ENCODE results near the gene GABRP. TPM values are rescaled to one million over a fixed set of nuclear protein-coding genes. Genes with fewer than 3 reads are reported as not detected.
"Not testable (repeated sequence)": the region's sequence is repeated elsewhere in the genome, so short reads cannot be mapped to it uniquely, and the experiment has no call there.

GABRP gene
- polyA plus RNA-seq, 4 donors, result 1.0 to 2.5 (median 1.9) TPM

DNA sequence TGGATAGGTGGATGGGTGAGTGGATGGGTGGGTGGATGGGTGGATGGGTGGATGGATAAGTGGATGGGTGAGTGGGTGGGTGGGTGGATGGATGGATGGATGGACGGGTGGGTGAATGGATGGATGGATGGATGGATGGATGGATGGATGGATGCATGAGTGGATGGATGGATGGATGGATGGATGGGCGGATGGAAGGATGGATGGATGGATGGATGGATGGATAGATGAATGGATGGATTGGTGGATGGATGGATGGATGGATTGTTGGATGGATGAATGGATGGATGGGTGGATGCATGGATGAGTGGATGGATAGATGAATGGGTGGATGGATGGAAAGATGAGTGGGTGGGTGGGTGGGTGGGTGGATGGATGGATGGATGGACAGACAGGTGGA, 29.0 kb upstream of the GABRP start:
- not testable (repeated sequence) for DNase-seq (ENCODE audit: low read depth in 4 of 4, low spot score in 3 of 4)

DNA sequence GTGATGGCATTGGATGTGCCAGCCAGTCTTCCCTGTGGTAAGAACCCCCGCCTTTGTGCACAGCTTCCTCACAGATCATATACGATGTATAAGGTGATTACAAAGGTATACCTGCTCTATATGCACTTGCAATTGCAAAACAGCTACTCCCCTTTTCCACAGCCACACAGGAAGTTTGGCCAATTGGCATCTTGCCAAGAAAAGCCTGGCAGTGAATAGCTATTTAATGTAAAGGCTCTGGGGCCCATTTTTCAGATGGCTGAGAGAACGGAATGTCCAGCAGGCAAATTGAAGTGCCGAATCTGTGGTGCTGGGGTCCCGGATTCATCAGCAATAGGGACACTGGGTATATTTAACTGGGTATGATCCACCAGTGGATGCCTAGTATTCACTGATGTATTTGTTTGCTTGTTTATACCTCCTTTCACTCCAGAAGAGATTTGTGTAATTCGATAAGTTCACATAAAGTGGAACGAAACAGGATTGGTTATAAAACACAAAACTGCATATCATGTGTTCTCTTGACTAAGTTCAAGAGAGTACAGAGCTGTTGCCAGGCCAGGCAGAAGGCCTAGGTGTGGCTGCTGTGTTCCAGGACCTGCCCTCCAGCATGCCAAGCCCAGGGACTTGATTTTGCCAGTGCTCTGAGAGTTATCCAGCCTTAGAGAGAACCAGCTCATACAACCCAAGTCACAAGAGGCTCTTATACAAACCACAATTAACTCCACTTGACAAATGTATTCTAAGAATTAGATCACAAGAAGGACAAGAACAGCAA, 27.7 kb upstream of the GABRP start:
- DNase-seq (ENCODE audit: low read depth in 4 of 4, low spot score in 3 of 4), result no peak

DNA sequence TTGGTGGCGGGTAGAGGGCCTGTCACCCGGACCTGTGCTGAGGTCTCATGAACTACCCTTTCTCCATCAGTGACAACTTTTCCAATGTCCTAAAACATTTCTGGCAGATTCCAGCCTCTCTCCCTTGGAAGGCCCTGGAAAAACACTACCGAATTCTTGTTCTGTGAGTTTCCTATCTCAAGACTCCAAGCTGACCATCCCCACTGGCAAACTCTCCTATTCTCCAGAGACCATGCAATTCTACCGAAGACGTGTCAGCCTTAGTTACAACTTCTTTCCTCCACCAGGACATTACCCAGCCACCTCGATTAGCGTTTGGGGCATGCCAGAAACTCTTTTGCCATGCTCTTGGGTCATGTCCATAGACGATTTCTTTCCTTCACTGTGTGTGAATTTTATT, 26.8 kb upstream of the GABRP start:
- no peak for DNase-seq (ENCODE audit: low read depth in 4 of 4, low spot score in 3 of 4)

DNA sequence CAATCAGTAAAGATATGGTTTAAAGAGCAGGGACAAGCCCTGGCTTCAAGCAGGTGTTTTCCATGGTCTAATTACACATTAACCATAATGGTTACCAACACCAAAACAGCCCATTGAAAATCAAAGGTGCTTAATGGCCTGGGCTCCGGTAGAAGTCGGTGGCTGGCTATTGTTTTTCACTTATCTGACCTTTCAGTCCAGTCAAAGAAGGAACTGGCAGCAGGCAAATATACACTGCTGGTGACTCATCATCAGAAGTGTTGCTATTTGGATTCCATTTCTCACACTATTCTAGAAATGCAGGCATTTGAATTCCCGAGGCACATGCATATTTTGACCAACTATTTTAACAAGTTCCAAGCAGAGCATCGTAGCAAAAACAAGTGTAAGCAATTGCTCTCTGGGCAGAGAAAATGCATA, 26.3 kb upstream of the GABRP start:
- DNase-seq (ENCODE audit: low read depth in 4 of 4, low spot score in 3 of 4), result no peak

DNA sequence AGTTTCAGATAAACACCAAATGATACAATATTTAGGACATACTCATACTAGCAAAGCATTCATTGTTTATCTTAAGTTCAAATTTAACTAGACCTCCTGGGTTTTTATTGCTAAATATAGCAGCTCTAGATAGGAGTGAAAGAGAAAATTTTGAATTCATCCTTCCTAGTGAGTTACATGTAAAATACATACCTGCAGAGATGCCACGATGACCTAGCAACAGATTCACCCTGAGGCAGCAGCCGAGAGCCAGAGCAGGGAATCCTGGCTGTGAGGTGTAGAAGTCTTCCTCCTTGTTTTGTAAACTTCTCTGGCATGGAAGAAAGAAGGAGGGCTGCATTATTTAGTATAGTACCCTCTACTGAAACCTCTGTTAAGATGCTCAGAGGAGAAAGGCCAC, 25.9 kb upstream of the GABRP start:
- DNase-seq (ENCODE audit: low read depth in 4 of 4, low spot score in 3 of 4), result no peak

DNA sequence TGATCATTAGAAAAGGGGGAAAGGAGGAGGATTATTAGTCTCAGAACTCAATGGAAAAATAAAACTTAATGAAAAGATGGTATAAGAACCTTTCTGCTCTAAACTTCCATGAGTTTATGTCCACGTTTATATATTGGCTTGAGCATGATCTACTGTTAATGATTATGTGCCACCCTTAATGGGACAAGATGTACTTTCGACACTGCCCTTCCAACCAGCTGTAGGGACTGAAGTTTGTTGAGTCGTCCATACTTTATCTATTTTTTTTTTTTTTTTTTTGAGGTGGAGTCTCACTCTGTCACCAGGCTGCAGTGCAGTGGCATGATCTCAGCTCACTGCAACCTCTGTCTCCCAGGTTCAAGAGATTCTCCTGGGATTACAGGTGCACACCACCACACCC, 25.0 kb upstream of the GABRP start:
- DNase-seq (ENCODE audit: low read depth in 4 of 4, low spot score in 3 of 4), result no peak

DNA sequence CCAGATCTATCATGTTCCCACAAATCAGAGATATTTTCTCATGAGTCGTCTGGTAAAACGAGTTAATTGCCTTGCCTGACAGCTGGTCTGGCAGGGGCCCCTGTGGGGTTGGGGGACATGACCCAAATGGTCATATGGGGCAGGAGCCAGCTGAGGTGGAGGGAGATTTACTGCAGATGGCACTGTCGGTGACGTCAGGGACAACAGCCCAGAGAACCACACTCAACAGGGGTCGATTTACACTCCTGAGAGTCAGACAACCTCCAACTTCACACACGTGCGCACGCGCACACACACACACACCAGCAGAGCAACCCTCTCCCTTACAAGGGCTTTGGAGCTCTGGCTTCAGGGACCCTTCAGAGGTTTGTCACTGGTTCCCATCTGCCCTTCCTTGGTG, 23.4 kb upstream of the GABRP start:
- no peak for DNase-seq (ENCODE audit: low read depth in 4 of 4, low spot score in 3 of 4)

DNA sequence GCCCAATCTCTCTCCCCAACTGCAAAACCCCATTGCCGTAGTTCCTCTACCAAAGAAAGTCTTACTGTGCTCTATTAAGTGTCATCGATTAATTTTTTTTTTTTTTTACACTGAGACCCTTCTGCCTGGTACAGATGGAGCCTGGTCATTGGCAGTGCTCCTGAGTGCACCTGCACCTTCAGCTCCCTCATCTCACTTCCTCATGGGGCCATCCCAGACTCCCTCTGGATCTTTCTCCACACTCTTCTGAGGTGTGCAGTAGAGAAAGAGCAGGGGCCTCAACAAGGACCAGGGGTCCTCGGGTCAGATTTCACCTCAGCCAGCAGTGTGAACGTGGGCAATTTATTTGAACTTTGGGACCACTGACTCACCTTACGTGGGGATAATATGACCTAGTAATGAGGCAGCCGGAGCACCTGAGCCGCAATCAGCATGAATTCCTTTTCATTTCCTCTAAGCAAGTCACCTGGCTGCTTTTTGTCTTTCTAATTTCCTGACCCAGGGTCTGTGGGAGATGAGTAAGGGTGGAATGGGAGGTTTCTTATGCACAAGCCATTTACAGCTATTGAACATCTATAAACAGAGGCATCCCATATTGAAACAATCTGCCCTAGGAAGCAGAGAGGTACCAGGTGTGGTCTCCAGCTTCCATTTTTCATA, 22.3 kb upstream of the GABRP start:
- DNase-seq (ENCODE audit: low read depth in 4 of 4, low spot score in 3 of 4), result no peak

DNA sequence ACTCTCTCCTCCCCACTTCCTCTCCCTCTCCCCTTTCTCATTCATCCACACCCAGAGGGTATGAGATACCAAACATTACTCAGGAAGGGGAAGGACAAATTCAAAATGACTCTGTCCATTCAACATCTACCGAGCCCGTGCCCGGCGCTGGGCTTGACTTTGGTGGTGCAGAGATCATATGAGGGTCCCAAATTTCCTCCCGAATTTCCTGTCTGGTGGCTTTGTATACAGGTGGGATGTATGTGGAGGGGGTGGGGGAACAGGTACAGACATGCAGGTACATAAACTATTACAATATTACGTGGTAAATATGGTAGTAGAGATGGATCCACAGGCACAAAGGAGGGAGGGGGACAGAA, 21.8 kb upstream of the GABRP start:
- no peak for DNase-seq (ENCODE audit: low read depth in 4 of 4, low spot score in 3 of 4)

DNA sequence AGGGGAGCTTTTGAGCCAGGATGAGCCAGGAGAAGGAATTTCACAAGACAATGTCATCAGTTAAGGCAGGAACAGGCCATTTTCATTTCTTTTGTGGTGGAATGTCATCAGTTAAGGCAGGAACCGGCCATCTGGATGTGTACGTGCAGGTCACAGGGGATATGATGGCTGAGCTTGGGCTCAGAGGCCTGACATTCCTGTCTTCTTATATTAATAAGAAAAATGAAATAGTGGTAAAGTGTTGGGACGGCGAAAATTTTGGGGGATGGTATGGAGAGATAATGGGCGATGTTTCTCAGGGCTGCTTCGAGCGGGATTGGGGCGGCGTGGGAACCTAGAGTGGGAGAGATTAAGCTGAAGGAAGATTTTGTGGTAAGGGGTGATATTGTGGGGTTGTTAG, 21.2 kb upstream of the GABRP start:
- DNase-seq (ENCODE audit: low read depth in 4 of 4, low spot score in 3 of 4), result not testable (repeated sequence)

DNA sequence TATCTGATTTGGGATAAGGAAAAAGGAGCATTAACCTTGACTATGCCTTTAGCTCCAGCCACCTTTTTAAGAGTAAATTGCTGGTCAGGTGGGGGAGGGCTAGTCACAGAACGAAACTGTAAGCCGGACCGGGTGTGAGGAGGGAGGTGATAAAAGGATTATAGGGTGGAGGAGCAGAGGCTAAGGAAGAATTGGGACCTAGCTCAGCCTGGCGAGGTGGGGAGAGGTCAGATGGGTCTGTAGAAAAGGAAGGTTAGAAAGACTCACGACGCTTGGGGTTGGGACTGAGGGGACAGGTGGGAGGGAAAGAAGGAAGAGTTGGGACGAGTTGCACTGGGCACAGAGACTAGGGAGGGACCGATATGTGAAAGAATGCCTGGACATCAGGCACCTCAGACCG, 17.7 kb upstream of the GABRP start:
- DNase-seq (ENCODE audit: low read depth in 4 of 4, low spot score in 3 of 4), result not testable (repeated sequence)

DNA sequence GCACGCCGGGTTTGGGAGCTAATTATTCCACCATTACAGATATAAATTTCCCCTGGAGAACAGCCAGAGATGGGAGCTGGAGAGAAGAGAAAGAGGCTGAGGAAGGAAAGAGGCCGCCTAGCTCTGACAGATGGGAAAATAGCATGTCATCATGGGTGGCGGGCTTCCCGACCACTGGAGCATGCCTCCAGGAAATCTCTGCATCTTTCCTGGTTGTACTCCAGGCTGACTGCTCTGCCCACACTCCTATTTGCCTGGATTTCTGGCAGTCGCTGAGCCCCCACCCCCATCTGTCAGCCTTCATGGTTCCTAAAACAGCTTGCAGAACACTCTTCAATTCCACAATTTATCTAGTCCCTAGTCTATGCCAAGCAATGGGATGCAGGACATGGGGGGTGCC, 14.3 kb upstream of the GABRP start:
- DNase-seq (ENCODE audit: low read depth in 4 of 4, low spot score in 3 of 4), result no peak

DNA sequence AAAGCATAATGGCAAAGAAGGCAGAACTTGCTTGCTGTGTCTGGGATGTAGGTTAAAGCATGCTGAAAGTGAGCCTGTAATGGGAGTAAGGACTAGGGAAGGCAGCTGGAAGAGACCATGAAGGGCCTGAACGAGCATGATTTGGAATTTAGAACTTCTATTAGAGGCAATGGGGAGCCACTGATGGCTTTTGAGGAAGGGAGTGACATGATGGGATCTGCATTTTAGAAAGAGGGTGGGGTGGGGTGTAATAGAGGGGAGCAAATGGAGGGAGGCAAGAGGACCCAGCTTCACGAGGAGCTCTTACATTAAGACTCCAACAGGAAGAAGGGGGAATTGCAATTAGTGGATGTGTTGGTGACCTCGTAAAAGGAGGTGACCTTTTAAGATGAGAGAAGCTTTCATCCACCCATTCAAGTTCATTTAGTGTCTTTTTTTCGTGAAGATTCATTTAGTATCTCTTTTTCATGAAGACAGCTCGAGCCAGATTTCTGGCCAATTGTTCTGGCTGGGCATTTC, 13.6 kb upstream of the GABRP start:
- DNase-seq (ENCODE audit: low read depth in 4 of 4, low spot score in 3 of 4), result no peak

DNA sequence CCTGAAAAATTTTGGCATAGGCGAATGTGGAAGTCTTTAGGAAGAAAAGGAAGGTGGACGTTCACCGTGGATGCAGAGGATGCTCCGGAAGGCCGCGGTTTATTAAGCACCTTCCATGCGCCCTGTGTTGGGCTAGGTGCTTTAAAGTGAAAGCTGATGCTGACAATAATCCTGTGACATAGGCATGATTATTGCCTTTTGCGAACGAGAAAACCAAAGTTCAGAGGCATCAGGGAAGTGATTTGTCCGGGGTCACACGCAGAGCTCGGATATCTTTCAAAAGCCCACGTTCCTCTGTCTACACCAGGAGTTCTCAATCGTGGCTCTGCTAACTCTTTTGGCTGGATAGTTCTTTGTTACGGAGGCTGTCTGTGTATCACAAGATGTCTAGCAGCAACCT, 12.0 kb upstream of the GABRP start:
- no peak for DNase-seq (ENCODE audit: low read depth in 4 of 4, low spot score in 3 of 4)

DNA sequence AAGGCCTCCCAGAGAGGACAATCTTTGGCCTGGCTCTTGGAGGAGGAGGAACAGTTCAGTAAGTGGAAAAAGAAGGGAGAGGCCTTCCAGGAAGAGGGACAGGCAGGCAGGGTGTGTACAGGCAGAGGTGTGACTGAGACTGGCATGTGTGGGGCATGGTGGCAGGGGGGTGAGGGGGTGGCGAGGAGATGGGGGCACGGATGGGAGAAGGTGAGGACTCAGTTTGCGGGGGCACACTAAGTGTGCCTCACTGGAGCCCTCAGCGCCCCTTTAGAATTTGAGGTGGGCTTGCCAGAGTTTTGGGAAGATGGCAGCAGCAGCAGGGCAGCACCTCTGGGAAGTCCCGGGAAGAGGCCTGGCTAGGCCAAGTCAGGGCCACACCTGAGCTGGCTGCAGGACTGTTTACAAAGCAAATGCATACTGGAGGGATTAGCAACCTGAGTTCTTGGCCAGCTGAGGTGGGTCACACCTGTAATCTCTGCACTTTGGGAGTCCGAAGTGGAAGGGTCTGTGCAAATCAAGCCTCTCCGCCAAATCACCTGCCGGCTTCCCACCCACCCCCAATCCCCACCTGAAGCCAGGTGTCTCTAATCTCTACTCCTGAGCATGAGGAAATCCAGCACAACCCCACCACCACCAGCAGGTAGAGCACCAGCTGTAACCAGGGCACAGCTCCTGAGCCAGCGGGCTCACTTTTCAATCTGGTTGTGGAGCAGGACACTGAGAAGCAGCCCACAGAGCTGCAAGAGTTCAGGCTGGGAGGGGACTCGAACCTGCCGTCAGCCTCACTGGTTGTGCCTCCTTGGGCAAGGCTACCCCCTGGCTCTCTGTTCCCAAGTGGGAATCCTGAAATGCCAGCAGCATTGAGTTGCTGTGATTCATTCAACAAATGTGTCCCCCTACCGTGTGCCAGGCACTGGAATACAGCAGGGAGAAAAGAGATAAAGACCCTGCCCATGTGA, 10.2 kb upstream of the GABRP start:
- no peak for DNase-seq (ENCODE audit: low read depth in 4 of 4, low spot score in 3 of 4)

DNA sequence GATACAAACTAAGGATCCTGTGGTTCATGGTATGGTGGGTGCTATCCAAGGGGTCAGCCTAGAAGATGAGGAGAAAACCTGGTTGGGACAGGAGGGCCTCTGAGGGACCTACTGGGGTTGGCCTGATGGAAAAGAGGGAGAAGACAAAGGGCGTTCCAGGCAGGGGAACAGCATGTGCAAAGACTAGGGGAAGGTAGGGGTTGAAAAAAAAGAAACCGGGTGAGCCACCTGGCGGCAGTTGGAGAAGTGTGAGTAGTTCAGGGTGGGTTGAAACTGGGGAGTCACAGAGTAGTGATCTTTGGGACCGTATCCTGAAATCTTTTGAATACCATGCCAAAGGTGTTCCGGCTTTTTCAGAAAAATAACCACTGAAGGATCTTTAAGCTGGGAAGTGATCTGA, 8.7 kb upstream of the GABRP start:
- DNase-seq (ENCODE audit: low read depth in 4 of 4, low spot score in 3 of 4), result no peak

DNA sequence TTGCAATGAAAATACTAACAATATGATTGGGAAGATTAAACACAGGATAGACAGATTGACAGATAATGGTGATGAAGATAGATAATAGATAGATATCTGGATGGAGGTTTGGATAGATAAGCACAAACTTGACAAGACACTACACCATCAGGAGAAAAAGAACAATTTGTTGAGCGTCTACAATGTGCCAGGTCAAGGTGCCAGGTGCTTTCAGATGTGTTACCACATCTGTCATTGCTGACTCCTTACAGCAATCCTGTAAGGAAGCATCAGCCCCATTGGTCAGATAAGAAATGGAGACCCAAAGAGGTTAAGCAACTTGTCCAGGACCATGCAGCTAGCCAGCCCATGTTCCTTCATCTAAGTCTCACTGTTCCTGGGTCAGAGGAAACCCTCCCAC, 1.6 kb upstream of the GABRP start:
- no peak for DNase-seq (ENCODE audit: low read depth in 4 of 4, low spot score in 3 of 4)

DNA sequence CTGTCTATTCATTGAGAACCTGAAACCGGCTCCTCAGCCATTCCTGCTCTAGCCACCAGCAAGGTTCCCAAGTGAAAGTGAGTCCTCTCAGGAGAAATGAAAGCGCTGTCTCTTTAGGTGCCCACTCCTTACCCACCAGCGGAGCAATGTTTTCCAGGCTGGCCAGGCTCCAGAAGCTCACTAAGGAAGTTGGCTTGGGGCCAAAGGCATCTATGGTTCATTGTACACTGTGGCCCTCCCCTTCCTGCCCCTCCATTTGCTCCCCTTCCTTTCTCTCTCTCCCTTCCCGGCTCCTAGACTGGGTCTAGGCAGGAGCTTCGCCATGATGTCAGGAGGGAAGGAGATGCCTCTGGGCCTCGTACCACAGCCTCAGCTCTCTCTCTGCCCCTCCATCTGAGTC, 1.1 kb upstream of the GABRP start:
- DNase-seq (ENCODE audit: low read depth in 4 of 4, low spot score in 3 of 4), result peak in 1 of 4 donors; percentile 20

DNA sequence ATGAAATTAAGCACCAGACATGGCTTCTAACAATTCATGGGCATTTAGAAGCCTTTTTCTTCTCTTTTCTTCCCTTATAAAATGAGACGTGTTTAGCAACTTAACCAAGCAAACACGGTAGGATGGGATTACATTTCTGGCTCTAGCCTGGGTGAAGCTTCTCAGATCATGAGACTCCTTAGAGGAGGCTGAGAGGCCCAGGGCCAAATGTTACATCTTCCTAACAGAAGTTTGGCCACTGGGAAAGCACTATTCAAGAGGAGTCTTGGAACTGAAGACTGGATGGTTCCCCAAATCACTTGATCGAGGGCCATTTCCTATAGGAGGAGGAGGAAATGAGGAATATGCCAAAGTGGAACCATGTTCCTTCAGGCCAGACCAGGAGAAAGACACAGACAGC, 1.9 kb downstream of the GABRP start:
- no peak for DNase-seq (ENCODE audit: low read depth in 4 of 4, low spot score in 3 of 4)

DNA sequence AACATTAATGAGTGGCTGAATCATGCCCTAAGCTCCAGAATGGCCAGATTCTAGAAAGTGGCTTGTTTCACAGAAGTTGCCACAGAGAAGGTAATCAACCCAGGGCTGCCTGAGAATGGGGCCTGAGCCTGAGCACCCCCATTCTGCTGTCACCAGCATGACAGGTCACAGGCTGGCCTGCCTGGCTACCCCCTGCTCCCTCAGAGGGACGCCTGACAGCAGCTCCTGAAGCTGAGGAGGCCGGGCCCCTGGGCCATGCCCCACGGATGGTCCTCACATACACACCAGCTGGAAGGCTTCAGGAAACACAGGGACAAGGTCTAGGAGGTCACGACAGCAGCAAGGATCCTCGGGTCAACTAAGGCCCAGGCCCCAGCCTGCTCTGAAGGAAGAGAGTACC, 3.7 kb downstream of the GABRP start:
- DNase-seq (ENCODE audit: low read depth in 4 of 4, low spot score in 3 of 4), result no peak

DNA sequence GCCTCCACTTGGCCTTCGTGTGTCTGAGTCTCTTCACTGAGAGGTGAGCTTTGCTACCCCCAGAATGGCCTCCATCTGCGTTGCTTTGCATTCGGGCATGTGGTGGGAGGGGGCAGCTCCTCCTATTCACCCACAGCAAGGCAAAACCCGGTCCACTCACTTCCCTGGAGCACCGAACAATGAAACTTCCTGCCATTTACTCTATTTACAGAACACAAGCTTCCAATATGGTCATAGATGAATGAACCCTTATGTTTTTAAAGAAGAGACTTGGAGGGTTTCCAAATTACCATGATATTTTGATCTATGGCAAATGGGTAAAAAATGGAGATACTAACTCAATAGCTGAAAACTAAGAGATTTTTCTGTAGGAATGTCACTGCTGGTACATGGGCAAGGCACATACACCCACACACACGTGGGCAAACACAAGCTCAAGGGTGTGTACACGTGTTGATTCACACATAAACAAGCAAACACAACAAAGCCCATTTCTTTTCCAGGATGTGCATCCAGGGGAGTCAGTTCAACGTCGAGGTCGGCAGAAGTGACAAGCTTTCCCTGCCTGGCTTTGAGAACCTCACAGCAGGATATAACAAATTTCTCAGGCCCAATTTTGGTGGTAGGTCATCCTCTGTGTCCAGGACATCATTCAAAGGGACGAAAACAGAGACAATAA, 5.2 kb downstream of the GABRP start:
- DNase-seq (ENCODE audit: low read depth in 4 of 4, low spot score in 3 of 4), result no peak
